ENCODE measurements around the gene KLHDC9.

Gene KLHDC9

GRCh38 chr1:161071886-161072371 is 26.2 kb upstream of the KLHDC9 start:
- no peak for TF ChIP-seq FOXP2 (optimal IDR thresholded peaks at IDR 0.05; ENCODE audit: borderline replicate concordance, extremely low read depth, extremely low read length, insufficient read depth)
- TF ChIP-seq SIN3A (IDR thresholded peaks at IDR 0.05; ENCODE audit: borderline replicate concordance, insufficient read depth, low read length), result no peak
- TF ChIP-seq POLR2AphosphoS5 (IDR thresholded peaks at IDR 0.05; ENCODE audit: low read depth, low read length), result no peak
- TF ChIP-seq TAF1 (IDR thresholded peaks at IDR 0.05; ENCODE audit: borderline replicate concordance, insufficient read depth, low read length), result no peak
- no peak for TF ChIP-seq REST (IDR thresholded peaks at IDR 0.05; ENCODE audit: insufficient read depth in 1 of 2, low read depth in 2 of 2, low read length in 2 of 2)

- TF ChIP-seq TAF1 (IDR thresholded peaks at IDR 0.05; ENCODE audit: borderline replicate concordance, insufficient read depth, low read length), result no peak
- TF ChIP-seq REST (IDR thresholded peaks at IDR 0.05; ENCODE audit: insufficient read depth in 1 of 2, low read depth in 2 of 2, low read length in 2 of 2), result no peak
- TF ChIP-seq POLR2AphosphoS5 (IDR thresholded peaks at IDR 0.05; ENCODE audit: low read depth, low read length), result no peak
- no peak for TF ChIP-seq FOXP2 (optimal IDR thresholded peaks at IDR 0.05; ENCODE audit: borderline replicate concordance, extremely low read depth, extremely low read length, insufficient read depth)
- TF ChIP-seq SIN3A (IDR thresholded peaks at IDR 0.05; ENCODE audit: borderline replicate concordance, insufficient read depth, low read length), result no peak
Observed at GRCh38 chr1:161072751-161073449, 25.3 kb upstream of the KLHDC9 start.

- TF ChIP-seq FOXP2 (optimal IDR thresholded peaks at IDR 0.05; ENCODE audit: borderline replicate concordance, extremely low read depth, extremely low read length, insufficient read depth) (no peak), REST (IDR thresholded peaks at IDR 0.05; ENCODE audit: insufficient read depth in 1 of 2, low read depth in 2 of 2, low read length in 2 of 2) (no peak), SIN3A (IDR thresholded peaks at IDR 0.05; ENCODE audit: borderline replicate concordance, insufficient read depth, low read length) (no peak), POLR2AphosphoS5 (IDR thresholded peaks at IDR 0.05; ENCODE audit: low read depth, low read length) (no peak), TAF1 (IDR thresholded peaks at IDR 0.05; ENCODE audit: borderline replicate concordance, insufficient read depth, low read length) (no peak)
Observed at GRCh38 chr1:161073474-161074121, 24.6 kb upstream of the KLHDC9 start.

GRCh38 chr1:161074676-161075368 is 23.3 kb upstream of the KLHDC9 start:
- no peak for TF ChIP-seq TAF1 (IDR thresholded peaks at IDR 0.05; ENCODE audit: borderline replicate concordance, insufficient read depth, low read length)
- no peak for TF ChIP-seq REST (IDR thresholded peaks at IDR 0.05; ENCODE audit: insufficient read depth in 1 of 2, low read depth in 2 of 2, low read length in 2 of 2)
- no peak for TF ChIP-seq SIN3A (IDR thresholded peaks at IDR 0.05; ENCODE audit: borderline replicate concordance, insufficient read depth, low read length)

Data from PFSK-1 (cell line).